ENCODE data around the gene ZNF835. TPM values are rescaled to one million over a fixed set of nuclear protein-coding genes. Genes with fewer than 3 reads are reported as not detected.

The ZNF835 gene
- total RNA-seq, 4 donors from 2014 or later, result 0.27 to 2.4 (median 0.71) TPM

DNA sequence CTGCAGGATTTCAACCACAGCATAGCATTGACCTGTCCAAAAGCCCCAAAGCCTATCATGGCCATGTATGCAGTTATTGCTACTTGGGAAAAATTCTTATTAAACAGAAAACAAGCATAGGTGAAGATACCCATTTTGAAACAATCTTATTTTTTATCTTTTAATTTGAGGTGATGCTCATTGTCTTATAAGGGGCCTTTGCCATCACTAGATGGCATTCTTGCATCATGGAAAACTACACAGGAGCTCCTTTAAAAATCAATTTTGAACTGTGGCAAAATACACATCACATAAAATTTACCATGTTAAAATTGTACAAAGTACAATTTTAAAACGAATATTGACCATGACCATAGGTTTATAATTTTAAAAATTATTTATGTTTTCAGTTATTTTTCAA is 38.9 kb upstream of the ZNF835 start:
- Histone ChIP-seq H3K4me3 (no peak overlapping the region), H3K4me1 (no peaks in the 10 kb centered on the region), H3K27ac (no peak overlapping the region), H3K36me3 (no peaks in the 10 kb centered on the region), H3K9me3 (no peaks in the 10 kb centered on the region), H3K27me3 (no peaks in the 10 kb centered on the region)
- no peak for DNase-seq
- no peak for TF ChIP-seq POLR2A (IDR thresholded peaks at IDR 0.05)
- ATAC-seq, result no peak
- in situ Hi-C loops (cut with MboI; ENCODE audit: low sequenced_read_pairs in 4 of 4) (no loop called here), intact Hi-C loops (cut with DNase I; ENCODE audit: low total_unique reads) (no loop called here)

DNA sequence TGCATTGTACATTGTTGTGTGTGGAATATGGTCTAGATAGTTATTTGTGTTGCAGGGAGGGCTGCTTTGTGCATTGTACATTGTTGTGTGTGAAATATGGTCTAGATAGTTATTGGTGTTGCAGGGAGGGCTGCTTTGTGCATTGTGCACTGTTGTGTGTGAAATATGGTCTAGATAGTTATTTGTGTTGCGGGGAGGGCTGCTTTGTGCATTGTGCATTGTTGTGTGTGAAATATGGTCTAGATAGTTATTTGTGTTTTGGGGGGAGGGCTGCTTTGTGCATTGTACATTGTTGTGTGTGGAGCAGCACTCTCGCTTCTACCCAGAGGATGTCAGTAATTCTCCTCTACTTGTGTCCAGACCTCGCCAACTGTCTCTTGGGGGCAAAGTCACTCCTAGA is 36.3 kb upstream of the ZNF835 start:
- Histone ChIP-seq H3K36me3 (no peaks in the 10 kb centered on the region), H3K9me3 (no peaks in the 10 kb centered on the region), H3K27me3 (no peaks in the 10 kb centered on the region), H3K27ac (no peak overlapping the region), H3K4me3 (no peak overlapping the region), H3K4me1 (no peaks in the 10 kb centered on the region)
- DNase-seq, result no peak
- TF ChIP-seq, protein P1, sequence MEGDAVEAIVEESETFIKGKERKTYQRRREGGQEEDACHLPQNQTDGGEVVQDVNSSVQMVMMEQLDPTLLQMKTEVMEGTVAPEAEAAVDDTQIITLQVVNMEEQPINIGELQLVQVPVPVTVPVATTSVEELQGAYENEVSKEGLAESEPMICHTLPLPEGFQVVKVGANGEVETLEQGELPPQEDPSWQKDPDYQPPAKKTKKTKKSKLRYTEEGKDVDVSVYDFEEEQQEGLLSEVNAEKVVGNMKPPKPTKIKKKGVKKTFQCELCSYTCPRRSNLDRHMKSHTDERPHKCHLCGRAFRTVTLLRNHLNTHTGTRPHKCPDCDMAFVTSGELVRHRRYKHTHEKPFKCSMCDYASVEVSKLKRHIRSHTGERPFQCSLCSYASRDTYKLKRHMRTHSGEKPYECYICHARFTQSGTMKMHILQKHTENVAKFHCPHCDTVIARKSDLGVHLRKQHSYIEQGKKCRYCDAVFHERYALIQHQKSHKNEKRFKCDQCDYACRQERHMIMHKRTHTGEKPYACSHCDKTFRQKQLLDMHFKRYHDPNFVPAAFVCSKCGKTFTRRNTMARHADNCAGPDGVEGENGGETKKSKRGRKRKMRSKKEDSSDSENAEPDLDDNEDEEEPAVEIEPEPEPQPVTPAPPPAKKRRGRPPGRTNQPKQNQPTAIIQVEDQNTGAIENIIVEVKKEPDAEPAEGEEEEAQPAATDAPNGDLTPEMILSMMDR (IDR thresholded peaks at IDR 0.05 in 4 of 5, conservative IDR thresholded peaks at IDR 0.05 in 1 of 5), result no peak
- TF ChIP-seq POLR2A (IDR thresholded peaks at IDR 0.05), result no peak
- ATAC-seq, result no peak
- in situ Hi-C loops (cut with MboI; ENCODE audit: low sequenced_read_pairs in 4 of 4) (no loop called here), intact Hi-C loops (cut with DNase I; ENCODE audit: low total_unique reads) (no loop called here)

DNA sequence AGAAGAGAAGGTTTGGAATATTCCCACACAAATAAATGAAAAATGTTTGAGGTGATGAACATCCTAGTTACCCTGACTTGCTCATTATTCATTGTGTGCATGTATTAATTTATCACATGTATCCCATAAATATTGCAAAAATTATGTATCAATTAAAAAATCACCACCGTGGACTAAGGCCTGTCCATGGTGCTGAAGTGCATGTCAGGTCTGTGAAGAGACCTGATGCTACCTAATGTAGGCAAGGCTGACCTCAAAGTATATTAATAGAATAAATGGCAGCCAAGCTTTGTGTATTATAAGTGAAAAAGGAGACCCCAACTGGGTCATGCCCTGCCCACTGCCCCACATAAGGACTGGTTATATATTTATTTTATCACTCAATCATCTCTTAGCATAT is 34.4 kb upstream of the ZNF835 start:
- ATAC-seq (no peak), DNase-seq (no peak)
- no peak overlapping the region for H3K27ac ChIP-seq
- H3K36me3 ChIP-seq, result no peaks in the 10 kb centered on the region
- no peaks in the 10 kb centered on the region for H3K27me3 ChIP-seq
- H3K9me3 ChIP-seq, result no peaks in the 10 kb centered on the region
- TF ChIP-seq POLR2A (IDR thresholded peaks at IDR 0.05), result no peak
- TF ChIP-seq, protein P1 (IDR thresholded peaks at IDR 0.05 in 4 of 5, conservative IDR thresholded peaks at IDR 0.05 in 1 of 5), result no peak
- H3K4me3 ChIP-seq, result no peak overlapping the region
- intact Hi-C loops (cut with DNase I; ENCODE audit: low total_unique reads), result no loop called here
- H3K4me1 ChIP-seq, result no peaks in the 10 kb centered on the region
- in situ Hi-C loops (cut with MboI; ENCODE audit: low sequenced_read_pairs in 4 of 4), result no loop called here

DNA sequence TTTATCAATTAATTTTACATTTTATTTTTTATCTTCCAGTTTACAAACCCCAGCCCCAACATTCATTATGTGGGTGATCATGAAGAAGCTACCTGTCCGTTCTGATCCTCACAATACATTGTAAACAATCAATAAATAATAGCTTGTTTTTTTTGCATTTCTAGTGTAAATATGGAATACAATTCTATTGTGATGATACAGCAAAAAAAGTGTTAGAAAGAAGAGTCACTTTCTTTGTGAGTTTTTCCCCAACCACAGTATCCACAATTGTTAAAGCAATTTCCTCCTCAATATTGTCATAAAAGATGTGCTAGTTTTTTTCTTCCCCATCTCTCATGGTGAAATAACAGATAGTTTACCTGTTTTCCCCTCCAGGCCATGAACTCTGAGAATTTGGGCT is 30.3 kb upstream of the ZNF835 start:
- H3K9me3 ChIP-seq, result no peaks in the 10 kb centered on the region
- in situ Hi-C loops (cut with MboI; ENCODE audit: low sequenced_read_pairs in 4 of 4) (no loop called here), intact Hi-C loops (cut with DNase I; ENCODE audit: low total_unique reads) (no loop called here)
- no peak for DNase-seq
- TF ChIP-seq, protein P1 (IDR thresholded peaks at IDR 0.05 in 4 of 5, conservative IDR thresholded peaks at IDR 0.05 in 1 of 5), result no peak
- no peak for TF ChIP-seq POLR2A (IDR thresholded peaks at IDR 0.05)
- H3K4me3 ChIP-seq, result no peak overlapping the region
- no peak for ATAC-seq
- no peaks in the 10 kb centered on the region for H3K27me3 ChIP-seq
- H3K36me3 ChIP-seq, result no peaks in the 10 kb centered on the region
- no peak overlapping the region for H3K27ac ChIP-seq
- H3K4me1 ChIP-seq, result no peaks in the 10 kb centered on the region

DNA sequence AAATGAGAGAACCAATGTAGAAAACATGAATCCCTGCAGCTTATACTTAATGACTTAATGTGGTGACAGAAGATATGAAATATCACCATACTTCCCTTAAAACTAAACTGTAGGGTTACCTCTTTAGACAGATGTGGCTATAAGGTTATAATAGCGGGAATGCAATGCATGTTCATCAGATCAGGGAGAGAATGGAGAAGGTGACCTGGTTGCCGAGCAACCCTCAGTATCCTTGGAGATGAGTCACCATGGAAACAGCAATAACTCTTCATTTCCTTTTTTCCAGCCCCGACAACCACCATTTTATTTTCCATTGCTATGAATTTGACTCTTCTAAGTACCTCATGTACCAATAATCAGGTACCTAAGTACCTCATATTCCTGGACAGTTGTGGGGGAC is 28.0 kb upstream of the ZNF835 start:
- TF ChIP-seq, protein P1 (IDR thresholded peaks at IDR 0.05 in 4 of 5, conservative IDR thresholded peaks at IDR 0.05 in 1 of 5), result no peak
- TF ChIP-seq POLR2A (IDR thresholded peaks at IDR 0.05), result no peak
- no peak overlapping the region for H3K27ac ChIP-seq
- no peaks in the 10 kb centered on the region for H3K4me1 ChIP-seq
- DNase-seq, result no peak
- H3K9me3 ChIP-seq, result no peaks in the 10 kb centered on the region
- no peaks in the 10 kb centered on the region for H3K36me3 ChIP-seq
- no peak for ATAC-seq
- intact Hi-C loops (cut with DNase I; ENCODE audit: low total_unique reads), result no loop called here
- in situ Hi-C loops (cut with MboI; ENCODE audit: low sequenced_read_pairs in 4 of 4), result no loop called here
- no peak overlapping the region for H3K4me3 ChIP-seq
- no peaks in the 10 kb centered on the region for H3K27me3 ChIP-seq

Measured in gastrocnemius medialis (tissue), 4 donors.